Urinary bladder (tissue), 4 donors: ENCODE data around the gene STX4. TPM values are rescaled to one million over a fixed set of nuclear protein-coding genes. Genes with fewer than 3 reads are reported as not detected.

ENCODE experiments used
- DNase-seq: peaks from one replicate; pipeline ENCODE4 v3.0.0-alpha.2; 2015; ENCODE audit errors: extremely low spot score
- H3K27ac ChIP-seq: one replicate; pipeline ENCODE4 v1.5.1; 2013; ENCODE audit warnings: low read depth, mild to moderate bottlenecking, moderate library complexity
- H3K36me3 ChIP-seq: one replicate; pipeline ENCODE4 v1.6.1; 2013; ENCODE audit warnings: mild to moderate bottlenecking, moderate library complexity; ENCODE audit not compliant: insufficient read depth
- H3K4me1 ChIP-seq: one replicate; pipeline ENCODE4 v1.6.1; 2013; ENCODE audit warnings: mild to moderate bottlenecking, moderate library complexity; ENCODE audit not compliant: insufficient read depth
- H3K4me3 ChIP-seq: one replicate; pipeline ENCODE4 v1.5.1; 2013; ENCODE audit warnings: low read depth, low read length
- WGBS: extraction: QIAGEN DNeasy Blood & Tissue Kit; methylation state at CpG from one replicate; pipeline ENCODE4 v1.1.7; 2013; 5-methylcytosine and 5-hydroxymethylcytosine counted together
- polyA plus RNA-seq: library from polyadenylated mRNA; stranded (reverse); fragments of 200-250 nt; gene quantifications from one replicate; pipeline ENCODE4 v1.2.3, GENCODE V29; 2013
- total RNA-seq: library from RNA; depleted of rRNA; stranded (reverse); fragments of >200 nt; gene quantifications from one replicate; pipeline ENCODE4 v1.2.3, GENCODE V29; 2014
- donor health status: healthy with polysubstance abuse.
- donor health status: healthy.

The STX4 gene
- total and polyA plus RNA-seq, 2 donors: 18.0 to 68.2 TPM

- H3K4me1 ChIP-seq: no peaks in the 10 kb centered on the region
- DNase-seq: no peak
- H3K27ac ChIP-seq: no peak overlapping the region
- H3K4me3 ChIP-seq: no peak overlapping the region
- H3K36me3 ChIP-seq: no peaks in the 10 kb centered on the region
- WGBS: 62% methylated on average over 2 of the region's 2 CpGs
These were observed 18.8 kb downstream of the STX4 start for GRCh38 chr16:31052114-31052513.

- WGBS: 88% methylated on average over 4 of the region's 4 CpGs
These were observed 22.3 kb downstream of the STX4 start for GRCh38 chr16:31055613-31056012.

GRCh38 chr16:31061126-31061812, 27.9 kb downstream of the STX4 start:
- Histone ChIP-seq H3K36me3 (no peaks in the 10 kb centered on the region), H3K4me1 (no peaks in the 10 kb centered on the region), H3K27ac (no peak overlapping the region), H3K4me3 (no peak overlapping the region)
- no peak for DNase-seq
- 95% methylated on average over 42 of the region's 42 CpGs for WGBS

More at GRCh38 chr16:31055613-31056012, 22.3 kb downstream of the STX4 start:
- no peak for DNase-seq
- Histone ChIP-seq H3K27ac (no peak overlapping the region), H3K36me3 (no peaks in the 10 kb centered on the region), H3K4me1 (no peaks in the 10 kb centered on the region), H3K4me3 (no peak overlapping the region)

- no peaks in the 10 kb centered on the region for H3K36me3 ChIP-seq
- H3K27ac ChIP-seq: no peak overlapping the region
- no peak overlapping the region for H3K4me3 ChIP-seq
- H3K4me1 ChIP-seq: no peaks in the 10 kb centered on the region
- DNase-seq: no peak
- 97% methylated on average over 54 of the region's 54 CpGs for WGBS
These were observed 28.6 kb downstream of the STX4 start for GRCh38 chr16:31061813-31062440.

GRCh38 chr16:31063495-31063842, 30.1 kb downstream of the STX4 start:
- no peaks in the 10 kb centered on the region for H3K4me1 ChIP-seq
- H3K27ac ChIP-seq: no peak overlapping the region
- H3K36me3 ChIP-seq: no peaks in the 10 kb centered on the region
- H3K4me3 ChIP-seq: no peak overlapping the region
- 95% methylated on average over 9 of the region's 9 CpGs for WGBS
- no peak for DNase-seq

- no peak for DNase-seq
- no peak overlapping the region for H3K27ac ChIP-seq
- H3K4me3 ChIP-seq: no peak overlapping the region
- no peaks in the 10 kb centered on the region for H3K36me3 ChIP-seq
- H3K4me1 ChIP-seq: no peaks in the 10 kb centered on the region
- 92% methylated on average over 56 of the region's 56 CpGs for WGBS
These were observed 30.7 kb downstream of the STX4 start for GRCh38 chr16:31063843-31064611.

- H3K4me1 ChIP-seq: no peaks in the 10 kb centered on the region
- no peak for DNase-seq
- 56% methylated on average over 4 of the region's 4 CpGs for WGBS
- no peak overlapping the region for H3K27ac ChIP-seq
- no peak overlapping the region for H3K4me3 ChIP-seq
- no peaks in the 10 kb centered on the region for H3K36me3 ChIP-seq
These were observed 31.6 kb downstream of the STX4 start for GRCh38 chr16:31064882-31065461.

- no peak overlapping the region for H3K4me3 ChIP-seq
- H3K27ac ChIP-seq: no peak overlapping the region
- no peaks in the 10 kb centered on the region for H3K4me1 ChIP-seq
- H3K36me3 ChIP-seq: no peaks in the 10 kb centered on the region
- 88% methylated on average over 3 of the region's 3 CpGs for WGBS
- no peak for DNase-seq
These were observed 34.0 kb downstream of the STX4 start for GRCh38 chr16:31067342-31067741.

- Histone ChIP-seq H3K4me3 (no peak overlapping the region), H3K36me3 (no peaks in the 10 kb centered on the region), H3K4me1 (no peaks in the 10 kb centered on the region), H3K27ac (no peak overlapping the region)
- WGBS: 25% methylated on average over 4 of the region's 4 CpGs
- DNase-seq: no peak
These were observed 38.5 kb downstream of the STX4 start for GRCh38 chr16:31071861-31072260.

- Histone ChIP-seq H3K27ac (no peak overlapping the region), H3K4me3 (peak overlapping the region; percentile 92), H3K36me3 (no peaks in the 10 kb centered on the region), H3K4me1 (no peaks in the 10 kb centered on the region)
- no peak for DNase-seq
- 1% methylated on average over 27 of the region's 27 CpGs for WGBS
These were observed 39.3 kb downstream of the STX4 start for GRCh38 chr16:31072540-31073141.

- under 1% methylated on average over 83 of the region's 83 CpGs for WGBS
- Histone ChIP-seq H3K27ac (peak overlapping the region; percentile 87), H3K4me1 (no peaks in the 10 kb centered on the region), H3K36me3 (peaks cover 3% of the 10 kb centered on the region), H3K4me3 (peak overlapping the region; percentile 92)
- DNase-seq: peak; percentile 83
These were observed 40.0 kb downstream of the STX4 start for GRCh38 chr16:31073142-31073969.

- under 1% methylated on average over 48 of the region's 48 CpGs for WGBS
- peaks cover 3% of the 10 kb centered on the region for H3K36me3 ChIP-seq
- H3K4me1 ChIP-seq: no peaks in the 10 kb centered on the region
- peak within 1 kb of the TSS; percentile 90 for H3K27ac ChIP-seq
- peak within 1 kb of the TSS; percentile 92 for H3K4me3 ChIP-seq
- peak; percentile 99 for DNase-seq
These were observed 40.8 kb downstream of the STX4 start, which contains the start of the genes ZNF646 and ZNF668 for GRCh38 chr16:31073970-31074813. ZNF646 (plus strand) TSS chr16:31074422; CDS start chr16:31076325, 1,903 bp downstream. ZNF668 (minus strand) TSS chr16:31074240; CDS start chr16:31064459, 9,781 bp downstream.
